ENCODE results near the gene ONECUT3. TPM values are rescaled to one million over a fixed set of nuclear protein-coding genes. Genes with fewer than 3 reads are reported as not detected.

ONECUT3 gene
- total RNA-seq, 2 experiments from 2014 or later: not detected

- intact Hi-C loops (cut with micrococcal nuclease; ENCODE audit: unreplicated experiment): no loop called here
- H2AFZ ChIP-seq (ENCODE audit: low read length): no peak overlapping the region
Observed at GRCh38 chr19:1783874-1784273, 30.6 kb downstream of the ONECUT3 start.

GRCh38 chr19:1785310-1785709 lies 32.0 kb downstream of the ONECUT3 start:
- no TSS peak for BruUV-seq (replicated peaks)

More at GRCh38 chr19:1783874-1784273, 30.6 kb downstream of the ONECUT3 start:
- Histone ChIP-seq H4K20me1 (ENCODE audit: insufficient read depth, low read length) (no peaks in the 10 kb centered on the region), H3K4me2 (ENCODE audit: low read length) (no peak overlapping the region), H3K9me3 (ENCODE audit: low read length) (no peaks in the 10 kb centered on the region), H3K27ac (ENCODE audit: low read depth, low read length, poor library complexity, severe bottlenecking) (no peak overlapping the region), H3K4me3 (ENCODE audit: low read depth, low read length, poor library complexity, severe bottlenecking) (no peak overlapping the region), H3K36me3 (ENCODE audit: insufficient read depth, low read length) (no peaks in the 10 kb centered on the region), H3K4me1 (ENCODE audit: insufficient read depth, low read length, poor library complexity, severe bottlenecking) (no peaks in the 10 kb centered on the region), H3K9me2 (ENCODE audit: insufficient read depth, low read length) (no peaks in the 10 kb centered on the region), H3K79me2 (ENCODE audit: insufficient read depth, low read depth, low read length) (no peaks in the 10 kb centered on the region)
- no TSS peak for BruUV-seq (replicated peaks)
- ChIA-PET POLR2A (no interaction called here), CTCF (ENCODE audit: unreplicated experiment) (no interaction called here)
- TF ChIP-seq CTCF (conservative IDR thresholded peaks at IDR 0.05; ENCODE audit: low read length): no peak
- no peak for TF ChIP-seq EZH2phosphoT487 (IDR thresholded peaks at IDR 0.05; ENCODE audit: borderline replicate concordance, low read depth, low read length)
- no peak for DNase-seq (ENCODE audit: low spot score)

More at GRCh38 chr19:1785310-1785709, 32.0 kb downstream of the ONECUT3 start:
- H3K9me2 ChIP-seq (ENCODE audit: insufficient read depth, low read length): no peaks in the 10 kb centered on the region
- H3K9me3 ChIP-seq (ENCODE audit: low read length): no peaks in the 10 kb centered on the region
- H3K4me3 ChIP-seq (ENCODE audit: low read depth, low read length, poor library complexity, severe bottlenecking): no peak overlapping the region
- no peak for TF ChIP-seq EZH2phosphoT487 (IDR thresholded peaks at IDR 0.05; ENCODE audit: borderline replicate concordance, low read depth, low read length)
- no peak for TF ChIP-seq CTCF (conservative IDR thresholded peaks at IDR 0.05; ENCODE audit: low read length)
- H3K79me2 ChIP-seq (ENCODE audit: insufficient read depth, low read depth, low read length): no peaks in the 10 kb centered on the region
- DNase-seq (ENCODE audit: low spot score): no peak
- POLR2A ChIA-PET: no interaction called here
- CTCF ChIA-PET (ENCODE audit: unreplicated experiment): interaction anchor here (0.6 kb wide), 2 partner anchors 14 to 238 kb away, joined by 3 read pairs; no protein-coding TSS in a partner anchor
- no peaks in the 10 kb centered on the region for H3K4me1 ChIP-seq (ENCODE audit: insufficient read depth, low read length, poor library complexity, severe bottlenecking)
- H4K20me1 ChIP-seq (ENCODE audit: insufficient read depth, low read length): no peaks in the 10 kb centered on the region
- no peak overlapping the region for H2AFZ ChIP-seq (ENCODE audit: low read length)
- H3K4me2 ChIP-seq (ENCODE audit: low read length): no peak overlapping the region
- no peak overlapping the region for H3K27ac ChIP-seq (ENCODE audit: low read depth, low read length, poor library complexity, severe bottlenecking)
- no peaks in the 10 kb centered on the region for H3K36me3 ChIP-seq (ENCODE audit: insufficient read depth, low read length)
- intact Hi-C loops (cut with micrococcal nuclease; ENCODE audit: unreplicated experiment): no loop called here

Measured in OCI-LY7 (cell line).